ENCODE data around the gene EXTL2. TPM values are rescaled to one million over a fixed set of nuclear protein-coding genes. Genes with fewer than 3 reads are reported as not detected.
A peak's percentile ranks its signal among the peaks of the same experiment; 100 is the strongest.

Gene EXTL2
- polyA plus RNA-seq, 1 donor (not counting 4 experiments of a cell fraction or from before 2014, with no cell fraction given): 20.2 TPM

DNA sequence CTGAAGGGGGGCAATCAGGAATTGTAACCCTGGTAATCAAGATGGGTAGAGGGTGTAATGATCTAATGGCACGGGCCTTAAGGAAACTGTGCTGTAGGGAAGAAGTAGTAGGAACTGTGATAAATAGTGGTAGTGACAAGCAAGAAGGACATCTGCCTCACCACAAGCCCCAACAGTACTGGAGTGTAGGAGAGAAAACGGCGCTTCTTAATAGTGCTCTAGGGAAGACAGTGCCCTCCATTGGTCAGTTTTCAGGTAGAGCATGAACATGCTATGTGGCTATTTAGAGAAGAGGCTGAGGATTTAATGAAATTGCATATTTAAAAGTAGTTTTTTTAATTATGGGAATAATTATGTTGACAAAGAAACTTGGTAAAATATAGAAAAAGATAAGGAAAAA lies 33.5 kb upstream of the EXTL2 start:
- Histone ChIP-seq H3K36me3 (ENCODE audit: control insufficient read depth in 2 of 2, extremely low read depth in 1 of 2, insufficient read depth in 2 of 2, low read length in 2 of 2) (peaks cover 8 to 17% of the 10 kb centered on the region in 2 experiments), H3K4me2 (ENCODE audit: control insufficient read depth, extremely low read depth, insufficient read depth, low read depth, low read length) (no peak overlapping the region)
- FAIRE-seq: no peak

DNA sequence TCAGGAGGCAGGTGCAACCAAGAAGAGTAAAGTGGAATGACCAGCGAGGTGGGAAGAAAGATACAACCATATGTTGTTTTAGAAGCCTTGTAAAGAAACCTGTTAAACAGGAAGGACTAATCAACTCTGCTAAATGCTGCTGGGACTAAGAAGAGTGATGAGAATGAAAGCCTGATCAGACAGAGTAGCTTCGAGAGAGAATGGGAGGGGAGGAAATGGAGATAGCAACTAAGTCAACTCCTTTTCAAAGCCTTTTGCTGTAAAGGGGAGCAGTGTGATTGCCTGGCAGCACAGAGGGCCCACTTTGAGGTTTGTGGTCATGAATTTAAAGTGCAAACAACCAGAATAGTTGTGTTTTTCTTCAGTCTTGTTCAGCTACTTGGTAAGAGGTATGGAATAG lies 32.6 kb upstream of the EXTL2 start:
- H3K9ac ChIP-seq (ENCODE audit: control insufficient read depth, extremely low read depth, insufficient read depth, low read length): no peak overlapping the region
- peaks cover 8 to 17% of the 10 kb centered on the region in 2 experiments for H3K36me3 ChIP-seq (ENCODE audit: control insufficient read depth in 2 of 2, extremely low read depth in 1 of 2, insufficient read depth in 2 of 2, low read length in 2 of 2)
- H2AFZ ChIP-seq (ENCODE audit: control insufficient read depth, low read length): no peak overlapping the region
- H3K27me3 ChIP-seq (ENCODE audit: control insufficient read depth, extremely low read depth, insufficient read depth, low read length): no peaks in the 10 kb centered on the region
- dilution Hi-C loops (cut with MboI; ENCODE audit: extremely low pct_ligation_motif_present, low sequenced_read_pairs): no loop called here
- no peaks in the 10 kb centered on the region for H3K79me2 ChIP-seq (ENCODE audit: control insufficient read depth, insufficient read depth, low read length)
- H3K27ac ChIP-seq (ENCODE audit: control insufficient read depth, insufficient read depth, low read length): no peak overlapping the region
- H3K4me2 ChIP-seq (ENCODE audit: control insufficient read depth, extremely low read depth, insufficient read depth, low read depth, low read length): no peak overlapping the region
- no peaks in the 10 kb centered on the region for H3K9me3 ChIP-seq (ENCODE audit: control insufficient read depth, low read depth, low read length)
- no peak for DNase-seq (ENCODE audit: low read depth, low spot score)
- TF ChIP-seq, protein P1, sequence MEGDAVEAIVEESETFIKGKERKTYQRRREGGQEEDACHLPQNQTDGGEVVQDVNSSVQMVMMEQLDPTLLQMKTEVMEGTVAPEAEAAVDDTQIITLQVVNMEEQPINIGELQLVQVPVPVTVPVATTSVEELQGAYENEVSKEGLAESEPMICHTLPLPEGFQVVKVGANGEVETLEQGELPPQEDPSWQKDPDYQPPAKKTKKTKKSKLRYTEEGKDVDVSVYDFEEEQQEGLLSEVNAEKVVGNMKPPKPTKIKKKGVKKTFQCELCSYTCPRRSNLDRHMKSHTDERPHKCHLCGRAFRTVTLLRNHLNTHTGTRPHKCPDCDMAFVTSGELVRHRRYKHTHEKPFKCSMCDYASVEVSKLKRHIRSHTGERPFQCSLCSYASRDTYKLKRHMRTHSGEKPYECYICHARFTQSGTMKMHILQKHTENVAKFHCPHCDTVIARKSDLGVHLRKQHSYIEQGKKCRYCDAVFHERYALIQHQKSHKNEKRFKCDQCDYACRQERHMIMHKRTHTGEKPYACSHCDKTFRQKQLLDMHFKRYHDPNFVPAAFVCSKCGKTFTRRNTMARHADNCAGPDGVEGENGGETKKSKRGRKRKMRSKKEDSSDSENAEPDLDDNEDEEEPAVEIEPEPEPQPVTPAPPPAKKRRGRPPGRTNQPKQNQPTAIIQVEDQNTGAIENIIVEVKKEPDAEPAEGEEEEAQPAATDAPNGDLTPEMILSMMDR (optimal IDR thresholded peaks at IDR 0.05 in 1 of 3, IDR thresholded peaks at IDR 0.05 in 1 of 3, conservative IDR thresholded peaks at IDR 0.05 in 1 of 3; ENCODE audit: extremely low read depth in 1 of 3, insufficient read depth in 2 of 3, low read length in 3 of 3): no peak
- no peak for TF ChIP-seq EZH2 (IDR thresholded peaks at IDR 0.05; ENCODE audit: low read length)
- H3K9me1 ChIP-seq (ENCODE audit: control insufficient read depth, extremely low read depth, insufficient read depth, low read length): no peaks in the 10 kb centered on the region
- H3K4me1 ChIP-seq (ENCODE audit: control insufficient read depth, extremely low read depth, insufficient read depth, low read length): no peaks in the 10 kb centered on the region
- FAIRE-seq: no peak
- H3K4me3 ChIP-seq (ENCODE audit: control insufficient read depth in 2 of 3, extremely low read depth in 1 of 3, insufficient read depth in 2 of 3, low read depth in 1 of 3, low read length in 3 of 3): no peak overlapping the region
- no peaks in the 10 kb centered on the region for H4K20me1 ChIP-seq (ENCODE audit: control insufficient read depth, extremely low read depth, insufficient read depth, low read length)

More for the DNA sequence above, 33.5 kb upstream of the EXTL2 start:
- Histone ChIP-seq H4K20me1 (ENCODE audit: control insufficient read depth, extremely low read depth, insufficient read depth, low read length) (no peaks in the 10 kb centered on the region), H3K27me3 (ENCODE audit: control insufficient read depth, extremely low read depth, insufficient read depth, low read length) (no peaks in the 10 kb centered on the region), H3K4me1 (ENCODE audit: control insufficient read depth, extremely low read depth, insufficient read depth, low read length) (no peaks in the 10 kb centered on the region), H2AFZ (ENCODE audit: control insufficient read depth, low read length) (no peak overlapping the region), H3K79me2 (ENCODE audit: control insufficient read depth, insufficient read depth, low read length) (no peaks in the 10 kb centered on the region), H3K9ac (ENCODE audit: control insufficient read depth, extremely low read depth, insufficient read depth, low read length) (no peak overlapping the region), H3K4me3 (ENCODE audit: control insufficient read depth in 2 of 3, extremely low read depth in 1 of 3, insufficient read depth in 2 of 3, low read depth in 1 of 3, low read length in 3 of 3) (no peak overlapping the region), H3K27ac (ENCODE audit: control insufficient read depth, insufficient read depth, low read length) (no peak overlapping the region), H3K9me3 (ENCODE audit: control insufficient read depth, low read depth, low read length) (no peaks in the 10 kb centered on the region), H3K9me1 (ENCODE audit: control insufficient read depth, extremely low read depth, insufficient read depth, low read length) (no peaks in the 10 kb centered on the region)
- TF ChIP-seq EZH2 (IDR thresholded peaks at IDR 0.05; ENCODE audit: low read length): no peak
- TF ChIP-seq, protein P1 (optimal IDR thresholded peaks at IDR 0.05 in 1 of 3, IDR thresholded peaks at IDR 0.05 in 1 of 3, conservative IDR thresholded peaks at IDR 0.05 in 1 of 3; ENCODE audit: extremely low read depth in 1 of 3, insufficient read depth in 2 of 3, low read length in 3 of 3): peak in 1 of 3 experiments; percentile 12
- DNase-seq (ENCODE audit: low read depth, low spot score): no peak
- dilution Hi-C loops (cut with MboI; ENCODE audit: extremely low pct_ligation_motif_present, low sequenced_read_pairs): no loop called here
